ENCODE measurements around the gene TULP4. TPM values are rescaled to one million over a fixed set of nuclear protein-coding genes. Genes with fewer than 3 reads are reported as not detected.

Gene TULP4
- 42.7 and 50.6 TPM in 2 replicates for total RNA-seq

GRCh38 chr6:158312165-158312564 is at the start of gene TULP4:
TSS of gene TULP4 (plus strand) at chr6:158312465. CDS start at chr6:158314017, 1,552 bp downstream.

GRCh38 chr6:158559895-158560835 is 247.9 kb downstream of the TULP4 start, which contains the start of gene TMEM181:
TSS of gene TMEM181 (plus strand) at chr6:158560091. CDS start at chr6:158560225, 134 bp downstream.

Other genes with a start within 250 kb of the TULP4 start
- gene SERAC1, start 144.2 kb upstream of the TULP4 start, total RNA-seq, result 2.6 and 2.9 TPM in 2 replicates
- 5.3 TPM in 2 replicates for gene GTF2H5, start 144.1 kb upstream of the TULP4 start, total RNA-seq
- gene TMEM181, start 247.6 kb downstream of the TULP4 start, total RNA-seq, result 21.1 and 31.4 TPM in 2 replicates

All from epithelial cell of alveolus of lung (primary cell).